ENCODE results near the gene PHACTR3.

Gene PHACTR3

GRCh38 chr20:59706400-59706693 lies 102.0 kb downstream of the PHACTR3 start:
- no peak for DNase-seq

DNA sequence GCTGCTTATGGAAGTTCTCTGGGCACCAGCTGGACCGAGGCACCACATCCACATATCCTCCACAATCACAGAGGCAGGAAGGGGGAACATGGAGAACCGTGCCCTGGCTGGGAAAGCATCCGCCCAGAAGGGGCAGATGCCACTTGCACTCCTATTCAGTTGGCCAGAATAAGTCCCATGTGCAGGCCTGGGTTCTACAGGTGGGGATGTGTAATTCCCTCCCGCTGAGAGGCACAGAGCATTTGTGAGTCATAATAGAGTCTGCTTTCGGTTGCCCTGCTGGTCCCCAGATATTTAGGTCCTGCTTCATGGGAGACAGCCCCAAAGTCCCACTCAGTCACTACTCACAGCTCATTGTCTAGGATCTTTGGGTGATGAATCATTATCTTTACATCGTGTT lies 104.0 kb downstream of the PHACTR3 start:
- no peak for DNase-seq

DNA sequence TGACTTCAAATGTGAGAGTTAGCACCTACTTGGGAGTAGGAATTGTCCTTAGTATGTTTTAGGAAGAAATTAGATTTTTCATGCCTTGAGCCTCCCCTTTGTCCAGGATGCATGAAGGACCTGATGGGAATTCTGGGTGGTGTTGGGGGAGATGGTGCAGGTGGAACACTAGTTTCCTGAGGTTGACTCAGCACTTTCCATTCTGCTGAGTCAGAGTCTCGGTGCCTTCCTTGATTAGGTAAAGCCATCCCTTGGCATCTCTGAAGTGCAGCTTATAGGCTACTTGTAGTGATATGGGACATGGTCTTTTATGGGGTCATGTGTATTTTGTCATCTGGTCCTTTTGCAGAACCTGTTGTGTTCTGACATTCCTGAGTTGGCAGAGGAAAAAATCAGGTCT lies 105.3 kb downstream of the PHACTR3 start:
- DNase-seq, result no peak

DNA sequence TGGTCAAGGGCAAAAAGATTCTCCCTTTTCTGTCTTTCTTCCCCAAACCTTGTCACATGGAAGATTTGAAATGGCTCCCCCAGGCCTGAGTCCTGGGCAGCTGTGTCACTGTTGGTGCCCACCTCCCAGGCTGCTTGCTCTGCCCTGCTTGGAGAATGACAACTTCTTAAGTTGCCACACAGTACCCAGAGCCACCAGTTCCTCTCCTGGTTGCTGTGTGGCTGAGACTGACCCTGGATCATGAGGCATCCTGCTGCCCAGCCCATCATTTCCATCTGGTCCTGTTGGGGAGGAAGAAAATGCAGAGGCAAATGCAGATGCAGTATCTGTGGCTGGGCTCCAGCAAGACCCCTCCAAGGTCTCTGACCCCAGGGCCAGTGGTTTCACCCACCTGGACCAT lies 113.7 kb downstream of the PHACTR3 start:
- DNase-seq, result no peak

DNA sequence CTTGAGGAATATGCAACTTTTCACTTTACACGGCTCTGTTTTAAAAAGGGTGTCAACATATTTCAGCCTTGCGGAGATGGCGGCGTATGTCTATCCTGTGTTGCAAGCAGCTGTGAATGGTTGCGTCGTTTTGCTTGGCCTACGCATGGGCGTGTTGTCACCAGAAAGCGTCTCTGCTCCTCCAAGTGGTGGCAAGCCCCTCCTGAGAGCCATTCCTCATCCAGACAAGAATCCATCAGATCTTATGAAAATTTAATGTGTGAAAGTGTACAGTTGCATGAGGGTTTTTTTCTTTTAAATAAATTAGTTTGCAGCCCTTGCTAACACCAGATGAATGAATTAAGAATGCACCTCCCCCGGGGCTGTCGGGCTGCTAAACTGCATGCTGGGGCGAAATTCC lies 114.4 kb downstream of the PHACTR3 start:
- DNase-seq, result no peak

GRCh38 chr20:59720013-59720412 lies 115.7 kb downstream of the PHACTR3 start:
- DNase-seq, result no peak

DNA sequence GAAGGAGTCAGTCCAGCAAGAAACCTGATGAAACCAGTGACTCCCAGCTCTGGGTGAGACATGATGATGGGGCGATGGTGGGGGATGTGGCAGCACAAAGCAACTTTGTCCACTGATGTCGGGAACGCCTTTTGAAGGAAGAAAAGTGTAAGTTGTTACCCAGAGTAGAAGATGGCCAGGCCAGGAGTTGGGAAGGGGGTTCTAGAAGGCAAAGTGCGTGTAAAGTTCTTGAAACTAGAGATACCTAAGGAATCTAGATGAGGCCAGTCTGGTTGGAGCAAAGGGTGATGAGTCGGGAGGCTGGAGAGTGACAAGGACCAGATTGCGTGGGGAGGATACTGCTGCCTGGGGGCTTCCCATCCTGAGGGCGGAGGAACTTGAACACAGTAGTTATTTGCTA lies 117.0 kb downstream of the PHACTR3 start:
- no peak for DNase-seq

GRCh38 chr20:59723108-59723500 lies 118.8 kb downstream of the PHACTR3 start:
- peak in 1 of 2 donors; percentile 47 for DNase-seq

DNA sequence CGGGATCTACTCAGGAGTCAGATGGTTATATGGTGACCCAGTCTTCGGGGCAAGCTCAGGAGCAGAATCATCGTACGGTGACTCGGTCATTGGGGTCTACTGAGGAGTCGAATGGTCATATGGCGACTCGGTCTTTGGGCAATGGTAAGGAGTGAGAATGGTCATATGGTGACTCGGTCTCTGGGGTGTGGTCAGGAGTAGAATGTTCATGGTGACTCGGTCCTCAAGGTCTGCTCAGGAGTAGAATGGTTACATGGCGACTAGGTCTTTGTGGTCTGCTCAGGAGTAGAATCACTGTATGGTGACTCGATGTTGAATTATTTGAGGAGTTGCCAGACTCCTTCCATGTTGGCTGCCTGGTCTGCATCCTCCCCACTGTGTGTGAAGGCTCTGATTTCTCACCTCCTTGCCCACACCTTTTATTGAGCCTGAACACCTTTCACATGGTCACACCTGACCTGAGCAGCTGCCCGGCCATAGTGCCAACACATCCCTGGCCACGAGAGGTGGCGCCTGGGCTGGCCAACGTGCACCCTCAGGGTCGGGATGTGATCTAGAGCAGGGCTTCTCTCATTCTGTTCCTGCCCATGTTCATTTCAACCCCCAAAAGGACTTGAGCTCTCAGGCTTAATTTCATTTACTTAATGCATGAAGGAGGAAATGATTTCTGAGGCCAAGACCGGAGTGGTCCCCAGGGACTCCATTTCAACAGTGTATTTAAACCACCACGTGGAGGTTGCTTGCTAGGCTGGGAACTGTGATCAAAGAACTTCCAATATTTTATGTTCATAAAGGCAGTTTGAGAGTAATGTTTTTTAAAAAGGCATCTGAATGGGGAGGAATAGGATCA lies 119.5 kb downstream of the PHACTR3 start:
- DNase-seq, result no peak

- DNase-seq, result no peak
These were observed 120.4 kb downstream of the PHACTR3 start for GRCh38 chr20:59724457-59725366.

- DNase-seq, result no peak
These were observed 121.3 kb downstream of the PHACTR3 start for GRCh38 chr20:59725476-59726280.

DNA sequence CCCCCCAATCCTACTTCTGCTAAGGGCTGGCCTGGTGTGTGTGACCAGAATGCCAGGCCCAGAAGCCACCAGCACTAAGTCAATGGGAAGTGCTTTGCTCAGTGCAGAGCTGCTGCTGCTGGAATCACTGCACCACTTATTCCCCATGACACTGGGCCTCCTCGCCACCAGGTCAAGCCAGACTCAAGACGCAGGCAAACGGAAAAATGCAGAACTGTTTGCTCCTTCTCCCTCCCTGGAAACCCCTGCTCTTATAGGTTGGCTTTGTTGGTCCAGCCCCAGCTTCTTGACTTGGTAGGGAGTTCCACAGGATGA lies 121.9 kb downstream of the PHACTR3 start:
- no peak for DNase-seq

DNA sequence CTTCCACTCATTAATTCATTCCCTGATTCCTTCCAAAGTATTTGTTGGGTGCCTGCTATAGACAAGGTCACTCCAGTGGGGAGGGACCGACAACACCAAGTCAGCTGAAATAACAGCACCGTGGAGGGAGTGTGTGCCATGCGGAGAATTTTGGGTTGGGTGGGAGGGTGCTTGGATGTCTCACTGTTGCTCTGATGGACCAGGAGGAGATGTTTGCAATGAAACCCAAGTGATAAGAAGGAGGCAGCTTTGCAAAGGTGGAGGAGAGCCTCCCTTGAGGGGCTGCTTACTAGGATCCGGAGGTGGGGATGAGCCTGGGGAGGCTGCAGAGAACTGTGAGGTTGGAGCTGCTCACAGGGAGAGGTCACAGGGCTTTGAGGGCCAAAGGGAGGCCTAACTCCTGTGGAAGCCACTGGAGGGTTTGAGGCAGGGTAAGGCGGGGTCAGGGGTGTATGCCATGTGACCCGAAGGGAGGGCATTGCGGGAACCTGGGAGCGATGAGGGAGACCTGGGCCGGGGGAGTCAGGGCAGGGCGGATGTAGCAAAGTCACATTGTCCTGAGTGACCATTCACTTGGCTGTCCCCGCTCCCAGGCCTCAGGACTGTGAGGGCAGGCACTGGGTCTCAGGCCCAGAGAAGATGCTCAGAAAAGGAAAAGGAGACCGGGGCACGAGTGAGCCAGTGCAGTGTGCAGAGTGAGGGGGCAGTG lies 124.5 kb downstream of the PHACTR3 start:
- no peak for DNase-seq

DNA sequence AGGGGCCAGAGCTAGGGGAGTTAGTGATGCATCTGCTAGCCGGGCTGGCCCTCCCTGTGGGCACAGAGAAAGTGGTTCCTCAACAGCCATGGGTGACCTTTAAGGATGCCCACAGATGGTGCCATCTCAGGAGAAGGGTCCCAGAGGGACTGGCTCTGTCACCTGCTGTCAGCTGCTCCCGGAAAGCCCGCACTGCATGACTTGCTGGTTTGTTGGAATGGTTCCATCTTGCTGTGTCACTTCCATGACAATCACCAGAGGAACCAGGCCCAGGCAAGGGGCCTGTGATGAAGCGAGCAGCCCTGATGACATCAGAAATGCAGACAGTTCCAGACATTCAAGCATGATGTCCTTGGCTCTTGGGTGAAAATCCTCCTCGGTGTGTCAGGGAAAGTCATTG lies 125.2 kb downstream of the PHACTR3 start:
- DNase-seq, result no peak

GRCh38 chr20:59730722-59731121 lies 126.4 kb downstream of the PHACTR3 start:
- no peak for DNase-seq

- DNase-seq, result no peak
These were observed 127.0 kb downstream of the PHACTR3 start for GRCh38 chr20:59731376-59731775.

GRCh38 chr20:59733351-59733750 lies 129.0 kb downstream of the PHACTR3 start:
- no peak for DNase-seq

DNA sequence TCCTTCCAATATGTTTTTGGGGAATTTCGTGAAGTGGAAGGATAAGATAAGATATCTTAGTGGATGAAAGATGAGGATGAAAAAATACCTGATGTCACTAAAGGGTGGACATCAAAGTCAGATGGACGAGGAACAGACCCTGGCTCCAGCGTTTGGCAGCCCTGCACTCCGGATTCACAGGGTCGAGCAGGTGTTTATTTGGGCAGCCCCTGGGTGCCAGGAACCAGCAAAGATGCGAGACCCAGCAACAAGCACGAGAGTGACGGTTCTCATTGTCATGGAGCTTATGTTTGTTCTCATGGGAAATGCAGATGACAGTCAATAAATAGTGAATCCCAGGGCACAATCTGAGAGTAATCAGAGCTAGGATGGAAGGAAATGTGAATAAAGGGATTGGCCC lies 131.1 kb downstream of the PHACTR3 start:
- DNase-seq, result no peak

DNA sequence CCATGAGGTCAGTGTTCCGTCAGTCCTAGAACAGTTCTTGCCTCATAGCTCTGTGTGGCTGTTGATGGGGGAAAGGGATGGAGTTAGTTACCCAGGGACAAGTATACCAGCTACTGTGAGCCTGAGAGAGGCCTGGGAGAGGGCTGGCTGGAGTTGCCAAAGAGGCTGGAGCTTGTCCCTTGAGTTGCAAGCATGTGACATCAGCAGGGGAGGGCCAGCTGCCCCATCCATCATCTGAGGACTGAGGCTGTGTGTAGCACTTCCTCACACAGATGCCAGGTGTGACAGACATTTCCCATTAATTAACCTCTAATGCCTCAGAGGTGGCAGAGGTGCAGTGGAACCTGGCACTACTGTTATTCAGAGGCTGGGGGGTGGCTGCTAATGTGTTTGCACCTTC lies 131.6 kb downstream of the PHACTR3 start:
- DNase-seq, result no peak

GRCh38 chr20:59736366-59736765 lies 132.0 kb downstream of the PHACTR3 start:
- no peak for DNase-seq

DNA sequence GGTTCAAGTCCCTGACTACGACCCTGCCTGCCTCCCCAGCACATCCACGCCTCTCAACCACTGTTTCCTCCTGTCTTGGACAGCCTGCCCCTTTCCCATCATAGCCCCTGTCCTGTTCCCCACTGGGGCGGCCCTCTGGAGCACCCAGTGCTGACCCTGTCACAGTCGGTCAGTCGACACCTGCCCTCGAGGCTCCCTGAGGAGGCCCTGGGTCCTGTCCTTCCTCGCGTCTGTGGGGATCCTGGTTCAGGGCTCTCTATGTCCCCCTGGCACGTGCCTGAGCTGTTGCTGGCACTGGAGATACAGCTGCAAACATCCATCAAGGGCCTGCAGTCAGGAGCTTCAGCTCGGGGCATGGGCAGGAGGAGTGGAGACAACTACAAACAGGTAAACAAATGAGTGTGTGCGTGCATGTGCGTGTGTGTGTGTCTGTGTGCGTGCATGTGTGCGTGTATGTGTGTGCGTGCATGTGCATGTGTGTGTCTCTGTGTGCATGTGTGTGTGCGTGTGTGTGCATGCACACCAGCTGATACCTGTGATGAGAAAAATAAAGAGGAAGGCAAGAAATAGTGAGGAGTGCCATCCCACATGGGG lies 132.8 kb downstream of the PHACTR3 start:
- no peak for DNase-seq

GRCh38 chr20:59737816-59738215 lies 133.5 kb downstream of the PHACTR3 start:
- DNase-seq, result no peak

GRCh38 chr20:59738851-59739250 lies 134.5 kb downstream of the PHACTR3 start:
- no peak for DNase-seq

Measured in bone marrow (tissue), 2 donors.